IMR-90 (cell line): ENCODE data around the gene MAP1LC3B. TPM values are rescaled to one million over a fixed set of nuclear protein-coding genes. Genes with fewer than 3 reads are reported as not detected.

ENCODE experiments used
- ATAC-seq: fragments of 200-7000 bp; cut with Tn5 transposase; 2 replicates; pipeline ENCODE4 v1.9.1; 2020; ENCODE audit warnings: low read depth, mild to moderate bottlenecking, moderate library complexity
- BruUV-seq: library from RNA; stranded (reverse); fragments of 400-500 nt; replicated peaks from 2 replicates; lab custom pipeline; 2021; lab: Mats Ljungman, UMichigan
- CTCF ChIA-PET: fragments of 300-600 bp; formaldehyde crosslinking; extraction: SDS; loops from one replicate; lab custom pipeline; 2021; ENCODE audit warnings: antibody characterized with exemption; lab: Yijun Ruan, JAX
- POLR2A ChIA-PET: fragments of 300-600 bp; sonication (Branson Sonifier 250); formaldehyde crosslinking; loops from one replicate; lab custom pipeline; 2022; ENCODE audit warnings: antibody characterized with exemption; ENCODE audit not compliant: unreplicated experiment; lab: Charles Lee
- DNase-seq: peaks from one replicate; pipeline ENCODE4 v3.0.0; 2013
- H2AFZ ChIP-seq: replicated peaks from 2 replicates; pipeline ENCODE3; 2013; ENCODE audit warnings: low read length, mild to moderate bottlenecking; ENCODE audit not compliant: poor library complexity
- H2AK5ac ChIP-seq: 2 replicates; pipeline ENCODE4 v1.6.1; 2013; ENCODE audit warnings: low read depth, low read length, inconsistent platforms
- H2AK9ac ChIP-seq: replicated peaks from 2 replicates; pipeline ENCODE3; 2013; ENCODE audit warnings: mild to moderate bottlenecking, low read depth, low read length, moderate library complexity; ENCODE audit not compliant: poor library complexity
- H2BK120ac ChIP-seq: 2 replicates; pipeline ENCODE4 v1.6.1; 2013; ENCODE audit warnings: low read depth, low read length, inconsistent platforms
- H2BK15ac ChIP-seq: 3 replicates; pipeline ENCODE4 v1.6.1; 2013; ENCODE audit warnings: low read depth, low read length, inconsistent platforms
- H2BK20ac ChIP-seq: 2 replicates; pipeline ENCODE4 v1.6.1; 2013; ENCODE audit warnings: low read depth, mild to moderate bottlenecking, inconsistent platforms, low read length, moderate library complexity
- H2BK5ac ChIP-seq: 2 replicates; pipeline ENCODE4 v1.6.1; 2013; ENCODE audit warnings: mild to moderate bottlenecking, low read depth, low read length, inconsistent platforms; ENCODE audit not compliant: poor library complexity, severe bottlenecking
- H3K14ac ChIP-seq: replicated peaks from 2 replicates; pipeline ENCODE4 v1.6.1; 2013; ENCODE audit warnings: low read depth, low read length, inconsistent platforms
- H3K18ac ChIP-seq: 2 replicates; pipeline ENCODE4 v1.6.1; 2013; ENCODE audit warnings: low read depth, low read length, control low read depth
- H3K23ac ChIP-seq: 2 replicates; pipeline ENCODE4 v1.6.1; 2013; ENCODE audit warnings: low read depth, low read length, inconsistent platforms
- H3K27ac ChIP-seq: 2 replicates; pipeline ENCODE4 v1.5.1; 2013; ENCODE audit warnings: mild to moderate bottlenecking, control low read depth, low read length; ENCODE audit not compliant: insufficient read depth
- H3K27me3 ChIP-seq: 2 replicates; pipeline ENCODE4 v1.6.1; 2013; ENCODE audit warnings: low read length; ENCODE audit not compliant: control insufficient read depth, insufficient read depth
- H3K36me3 ChIP-seq: 2 replicates; pipeline ENCODE4 v1.6.1; 2013; ENCODE audit warnings: low read length, mixed read lengths; ENCODE audit not compliant: control insufficient read depth, insufficient read depth
- H3K4ac ChIP-seq: 2 replicates; pipeline ENCODE4 v1.6.1; 2013; ENCODE audit warnings: low read depth, low read length, inconsistent platforms
- H3K4me1 ChIP-seq: 2 replicates; pipeline ENCODE4 v1.6.1; 2013; ENCODE audit warnings: low read length, mixed read lengths; ENCODE audit not compliant: control insufficient read depth, insufficient read depth
- H3K4me2 ChIP-seq: 2 replicates; pipeline ENCODE4 v1.6.1; 2013; ENCODE audit warnings: low read depth, mild to moderate bottlenecking, control low read depth, low read length, moderate library complexity
- H3K4me3 ChIP-seq: 2 replicates; pipeline ENCODE4 v1.5.1; 2013; ENCODE audit warnings: low read depth, mild to moderate bottlenecking, control low read depth, low read length, moderate library complexity; ENCODE audit not compliant: insufficient read depth
- H3K56ac ChIP-seq: 2 replicates; pipeline ENCODE4 v1.6.1; 2013; ENCODE audit warnings: low read length, inconsistent platforms; ENCODE audit not compliant: insufficient read depth; ENCODE audit errors: extremely low read depth
- H3K79me1 ChIP-seq, 2 experiments: 2 replicates each; pipeline ENCODE4 v1.6.1; 2013; ENCODE audit warnings: low read length in 2 of 2, inconsistent platforms in 1 of 2, low read depth in 1 of 2
- H3K9ac ChIP-seq: 2 replicates; pipeline ENCODE4 v1.6.1; 2013; ENCODE audit warnings: low read depth, low read length, control low read depth
- H3K9me1 ChIP-seq: 2 replicates; pipeline ENCODE4 v1.6.1; 2013; ENCODE audit warnings: low read length, inconsistent platforms; ENCODE audit not compliant: insufficient read depth
- H3K9me3 ChIP-seq: 2 replicates; pipeline ENCODE4 v1.6.1; 2013; ENCODE audit warnings: low read length; ENCODE audit not compliant: control insufficient read depth, insufficient read depth
- H4K20me1 ChIP-seq: 2 replicates; pipeline ENCODE4 v1.6.1; 2013; ENCODE audit warnings: low read length, inconsistent platforms; ENCODE audit not compliant: insufficient read depth
- H4K5ac ChIP-seq: 2 replicates; pipeline ENCODE4 v1.6.1; 2013; ENCODE audit warnings: mild to moderate bottlenecking, low read depth, low read length, control low read depth
- H4K8ac ChIP-seq, 2 experiments: 2 replicates each; pipeline ENCODE4 v1.6.1; 2013; ENCODE audit warnings: low read depth in 2 of 2, low read length in 2 of 2, control low read depth in 1 of 2, inconsistent platforms in 1 of 2
- H4K91ac ChIP-seq: 2 replicates; pipeline ENCODE4 v1.6.1; 2013; ENCODE audit warnings: low read depth, low read length, inconsistent platforms; ENCODE audit not compliant: insufficient read depth
- BHLHE40 ChIP-seq: fragments of 150-350 bp; IDR thresholded peaks from 2 replicates; pipeline ENCODE4 v1.6.1; 2016; ENCODE audit warnings: mild to moderate bottlenecking, low read depth, low read length
- CEBPB ChIP-seq: IDR thresholded peaks from 2 replicates; pipeline ENCODE4 v1.6.1; 2012; ENCODE audit warnings: low read depth, low read length, improper control_type of control experiment
- CHD1 ChIP-seq: IDR thresholded peaks from 2 replicates; pipeline ENCODE4 v1.6.1; 2012; ENCODE audit warnings: low read depth, low read length, improper control_type of control experiment
- FOS ChIP-seq: fragments of 150-350 bp; IDR thresholded peaks from 2 replicates; pipeline ENCODE4 v1.6.1; 2016; ENCODE audit warnings: low read depth, low read length
- MAFK ChIP-seq: IDR thresholded peaks from 2 replicates; pipeline ENCODE4 v1.6.1; 2012; ENCODE audit warnings: low read depth, low read length, improper control_type of control experiment
- MAZ ChIP-seq: IDR thresholded peaks from 2 replicates; pipeline ENCODE4 v1.6.1; 2012; ENCODE audit warnings: low read depth, mild to moderate bottlenecking, low read length, improper control_type of control experiment, moderate library complexity, borderline replicate concordance
- MXI1 ChIP-seq: IDR thresholded peaks from 2 replicates; pipeline ENCODE4 v1.6.1; 2012; ENCODE audit warnings: low read depth, mild to moderate bottlenecking, low read length, moderate library complexity, borderline replicate concordance
- NFE2L2 ChIP-seq: fragments of 150-350 bp; IDR thresholded peaks from 2 replicates; pipeline ENCODE4 v1.6.1; 2016; ENCODE audit warnings: low read depth, mild to moderate bottlenecking, low read length
- POLR2A ChIP-seq: IDR thresholded peaks from 2 replicates; pipeline ENCODE4 v1.6.1; 2012; ENCODE audit warnings: mild to moderate bottlenecking, low read depth, low read length
- RAD21 ChIP-seq: IDR thresholded peaks from 2 replicates; pipeline ENCODE4 v1.6.1; 2012; ENCODE audit warnings: low read length, improper control_type of control experiment
- RCOR1 ChIP-seq: IDR thresholded peaks from 2 replicates; pipeline ENCODE4 v1.6.1; 2012; ENCODE audit warnings: mild to moderate bottlenecking, low read length, improper control_type of control experiment; ENCODE audit not compliant: insufficient replicate concordance
- RFX5 ChIP-seq: IDR thresholded peaks from 2 replicates; pipeline ENCODE4 v1.8.0; 2012; ENCODE audit warnings: low read depth, mild to moderate bottlenecking, low read length, moderate library complexity
- SMC3 ChIP-seq: fragments of 150-350 bp; IDR thresholded peaks from 2 replicates; pipeline ENCODE4 v1.6.1; 2016; ENCODE audit warnings: low read depth, mild to moderate bottlenecking, antibody characterized with exemption, low read length, moderate library complexity
- WGBS, 2 experiments: methylation state at CpG; one replicate each; pipeline versions ENCODE4 v1.1.5 to v1.1.7; 2013; ENCODE audit warnings: missing lambda C conversion rate in 2 of 2; ENCODE audit not compliant: insufficient read length in 1 of 2; ENCODE audit errors: extremely low coverage in 2 of 2; 5-methylcytosine and 5-hydroxymethylcytosine counted together
- dilution Hi-C: fragments of 300-500 bp; cut with HindIII; formaldehyde crosslinking; loops from one replicate; pipeline ENCODE4 v1.14.3; 2018; ENCODE audit warnings: low sequenced_read_pairs; ENCODE audit not compliant: unreplicated experiment
- in situ Hi-C: fragments of 300-500 bp; cut with MboI; formaldehyde crosslinking; loops from 3 replicates; pipeline ENCODE4 v1.14.3; 2019; ENCODE audit warnings: low sequenced_read_pairs, inconsistent platforms, mixed read lengths
- intact Hi-C: fragments of 100-400 bp; cut with micrococcal nuclease; formaldehyde crosslinking; loops from 2 replicates; pipeline ENCODE4 v1.10.0; 2022
- polyA plus RNA-seq, 3 experiments: library from polyadenylated mRNA; depleted of rRNA; stranded (reverse); fragments of >200 nt; gene quantifications; 2 replicates each; pipeline ENCODE4 v1.2.3, GENCODE V29; 2012; ENCODE audit warnings: low replicate concordance in 1 of 3
- total RNA-seq: library from RNA; depleted of rRNA; stranded (reverse); fragments of >200 nt; gene quantifications from 2 replicates; pipeline ENCODE4 v1.2.3, GENCODE V29; 2012
- TF ChIP-seq, protein P1 (sequence below): conservative IDR thresholded peaks from 2 replicates; pipeline ENCODE4 v1.5.1; 2012; ENCODE audit warnings: mild to moderate bottlenecking, low read depth, low read length, improper control_type of control experiment
- TF ChIP-seq, protein P2 (sequence below): fragments of 150-350 bp; IDR thresholded peaks from 2 replicates; pipeline ENCODE4 v1.6.1; 2017; ENCODE audit warnings: mild to moderate bottlenecking, antibody characterized with exemption, low read length, low read depth
- TF ChIP-seq, protein P3 (sequence below): fragments of 150-350 bp; IDR thresholded peaks from 2 replicates; pipeline ENCODE4 v1.6.1; 2016; ENCODE audit warnings: low read depth, mild to moderate bottlenecking, low read length, moderate library complexity, borderline replicate concordance

Gene MAP1LC3B
- total and polyA plus RNA-seq, 2 of the 4 experiments (the other 2 are of a cell fraction): 23.5 to 57.7 TPM

DNA sequence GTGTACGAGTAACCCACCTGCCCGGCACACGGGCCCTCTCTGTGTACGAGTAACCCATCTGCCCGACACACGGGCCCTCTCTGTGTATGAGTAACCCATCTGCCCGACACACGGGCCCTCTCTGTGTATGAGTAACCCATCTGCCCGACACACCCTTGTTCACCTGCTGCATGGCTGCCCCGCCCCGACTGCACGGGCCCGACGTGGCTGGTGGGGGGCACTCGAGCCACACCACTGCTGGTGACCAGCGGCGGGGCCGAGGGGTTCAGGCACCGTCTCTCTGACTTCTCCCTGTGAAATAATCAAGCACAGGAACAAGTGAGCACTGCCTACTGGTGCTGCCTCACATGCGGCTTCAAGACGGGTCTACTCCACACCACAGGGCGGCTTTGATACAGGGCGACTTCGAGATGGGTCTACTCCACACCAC, 22.1 kb downstream of the MAP1LC3B start:
- Histone ChIP-seq H2AFZ (no peak overlapping the region), H4K5ac (no peak overlapping the region), H3K9ac (no peak overlapping the region), H3K23ac (no peak overlapping the region), H3K9me1 (no peaks in the 10 kb centered on the region), H2BK120ac (no peak overlapping the region), H3K4ac (no peak overlapping the region), H2BK15ac (no peak overlapping the region), H3K9me3 (no peaks in the 10 kb centered on the region), H2AK9ac (no peak overlapping the region), H3K36me3 (peaks cover 59% of the 10 kb centered on the region), H3K4me1 (no peaks in the 10 kb centered on the region), H2BK20ac (no peak overlapping the region), H4K8ac (no peak overlapping the region), H3K56ac (no peak overlapping the region), H4K91ac (no peak overlapping the region), H3K27me3 (no peaks in the 10 kb centered on the region), H3K4me3 (no peak overlapping the region), H3K14ac (no peak overlapping the region), H3K79me1 (peaks cover 0 to 3% of the 10 kb centered on the region in 2 experiments; a peak in 1 of 4 replicates), H4K20me1 (peaks cover 18% of the 10 kb centered on the region), H2BK5ac (no peak overlapping the region), H2AK5ac (no peak overlapping the region), H3K18ac (no peak overlapping the region), H3K27ac (no peak overlapping the region), H3K4me2 (no peak overlapping the region)
- BruUV-seq: no TSS peak
- ChIA-PET CTCF (no interaction called here), POLR2A (no interaction called here)
- TF ChIP-seq POLR2A (no peak), NFE2L2 (no peak), RCOR1 (no peak), BHLHE40 (no peak), MXI1 (no peak), RFX5 (no peak), RAD21 (no peak), MAZ (no peak), SMC3 (no peak), CHD1 (no peak), FOS (no peak), CEBPB (no peak), MAFK (no peak)
- TF ChIP-seq, protein P1, sequence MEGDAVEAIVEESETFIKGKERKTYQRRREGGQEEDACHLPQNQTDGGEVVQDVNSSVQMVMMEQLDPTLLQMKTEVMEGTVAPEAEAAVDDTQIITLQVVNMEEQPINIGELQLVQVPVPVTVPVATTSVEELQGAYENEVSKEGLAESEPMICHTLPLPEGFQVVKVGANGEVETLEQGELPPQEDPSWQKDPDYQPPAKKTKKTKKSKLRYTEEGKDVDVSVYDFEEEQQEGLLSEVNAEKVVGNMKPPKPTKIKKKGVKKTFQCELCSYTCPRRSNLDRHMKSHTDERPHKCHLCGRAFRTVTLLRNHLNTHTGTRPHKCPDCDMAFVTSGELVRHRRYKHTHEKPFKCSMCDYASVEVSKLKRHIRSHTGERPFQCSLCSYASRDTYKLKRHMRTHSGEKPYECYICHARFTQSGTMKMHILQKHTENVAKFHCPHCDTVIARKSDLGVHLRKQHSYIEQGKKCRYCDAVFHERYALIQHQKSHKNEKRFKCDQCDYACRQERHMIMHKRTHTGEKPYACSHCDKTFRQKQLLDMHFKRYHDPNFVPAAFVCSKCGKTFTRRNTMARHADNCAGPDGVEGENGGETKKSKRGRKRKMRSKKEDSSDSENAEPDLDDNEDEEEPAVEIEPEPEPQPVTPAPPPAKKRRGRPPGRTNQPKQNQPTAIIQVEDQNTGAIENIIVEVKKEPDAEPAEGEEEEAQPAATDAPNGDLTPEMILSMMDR: no peak
- TF ChIP-seq, protein P2, sequence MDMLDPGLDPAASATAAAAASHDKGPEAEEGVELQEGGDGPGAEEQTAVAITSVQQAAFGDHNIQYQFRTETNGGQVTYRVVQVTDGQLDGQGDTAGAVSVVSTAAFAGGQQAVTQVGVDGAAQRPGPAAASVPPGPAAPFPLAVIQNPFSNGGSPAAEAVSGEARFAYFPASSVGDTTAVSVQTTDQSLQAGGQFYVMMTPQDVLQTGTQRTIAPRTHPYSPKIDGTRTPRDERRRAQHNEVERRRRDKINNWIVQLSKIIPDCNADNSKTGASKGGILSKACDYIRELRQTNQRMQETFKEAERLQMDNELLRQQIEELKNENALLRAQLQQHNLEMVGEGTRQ: no peak
- TF ChIP-seq, protein P3, sequence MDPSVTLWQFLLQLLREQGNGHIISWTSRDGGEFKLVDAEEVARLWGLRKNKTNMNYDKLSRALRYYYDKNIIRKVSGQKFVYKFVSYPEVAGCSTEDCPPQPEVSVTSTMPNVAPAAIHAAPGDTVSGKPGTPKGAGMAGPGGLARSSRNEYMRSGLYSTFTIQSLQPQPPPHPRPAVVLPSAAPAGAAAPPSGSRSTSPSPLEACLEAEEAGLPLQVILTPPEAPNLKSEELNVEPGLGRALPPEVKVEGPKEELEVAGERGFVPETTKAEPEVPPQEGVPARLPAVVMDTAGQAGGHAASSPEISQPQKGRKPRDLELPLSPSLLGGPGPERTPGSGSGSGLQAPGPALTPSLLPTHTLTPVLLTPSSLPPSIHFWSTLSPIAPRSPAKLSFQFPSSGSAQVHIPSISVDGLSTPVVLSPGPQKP: no peak
- ATAC-seq (no peak), DNase-seq (no peak)
- dilution Hi-C loops: no loop called here
- intact Hi-C loops: no loop called here
- WGBS, 2 experiments: 90% methylated on average over 14 of the region's 24 CpGs; no CpG with 5 or more reads in 1 of the 2 experiments
- in situ Hi-C loops: loop anchor here (25.0 kb wide), 1 partner anchor 348 kb away; the partner anchor contains the start of gene KLHDC4
